D721Med (cell line): ENCODE data around the gene EIF4G2.

Experiments used
- DNase-seq: peaks from one replicate; pipeline ENCODE4 v3.0.0; 2011; ENCODE audit warnings: low spot score; ENCODE audit not compliant: insufficient read length
- FAIRE-seq: peaks from 2 replicates; lab custom pipeline; 2011; peaks lifted over from hg19 to GRCh38; lab: Jason Lieb, UNC
- CTCF ChIP-seq: IDR thresholded peaks from 2 replicates; pipeline ENCODE4 v1.5.1; 2012; ENCODE audit warnings: mild to moderate bottlenecking, control low read depth; ENCODE audit not compliant: insufficient read depth; ENCODE audit errors: missing control alignments

EIF4G2 gene

GRCh38 chr11:10761085-10761698 is 47.5 kb downstream of the EIF4G2 start:
- no peak for TF ChIP-seq CTCF
- no peak for FAIRE-seq
- DNase-seq: no peak

- DNase-seq: no peak
- peak; percentile 44 for TF ChIP-seq CTCF
- FAIRE-seq: peak; percentile 72
These were observed 49.8 kb downstream of the EIF4G2 start for GRCh38 chr11:10758957-10759356.

GRCh38 chr11:10752486-10752885 is 56.2 kb downstream of the EIF4G2 start:
- FAIRE-seq (peak; percentile 48), DNase-seq (no peak)
- TF ChIP-seq CTCF: no peak

GRCh38 chr11:10752061-10752460 is 56.7 kb downstream of the EIF4G2 start:
- no peak for FAIRE-seq
- DNase-seq: no peak
- no peak for TF ChIP-seq CTCF

- no peak for DNase-seq
- no peak for TF ChIP-seq CTCF
- FAIRE-seq: no peak
These were observed 57.2 kb downstream of the EIF4G2 start for GRCh38 chr11:10751581-10751940.

GRCh38 chr11:10750838-10751580 is 57.7 kb downstream of the EIF4G2 start, which contains the start of gene CTR9:
Gene CTR9, plus strand, starts transcription at chr11:10751246. Its CDS starts 167 bp downstream, at chr11:10751413.
- peak; percentile 12 for TF ChIP-seq CTCF
- no peak for DNase-seq
- FAIRE-seq: peak; percentile 66

GRCh38 chr11:10749476-10749875 is 59.2 kb downstream of the EIF4G2 start:
- no peak for TF ChIP-seq CTCF
- FAIRE-seq (no peak), DNase-seq (no peak)
